ENCODE measurements around the gene RPL18A. TPM values are rescaled to one million over a fixed set of nuclear protein-coding genes. Genes with fewer than 3 reads are reported as not detected.

RPL18A gene
- total RNA-seq (2021; ENCODE audit: unreplicated experiment) (1,352 TPM), Bru-seq, nascent RNA (percentile 98 among the genes with signal in this experiment), BruChase-seq, experiment 1, labeled RNA remaining after a 2-hour chase (percentile 93 among the genes with signal in this experiment), BruChase-seq, experiment 2, labeled RNA remaining after a 6-hour chase (percentile 97 among the genes with signal in this experiment)
- polyA plus RNA-seq (2012; ENCODE audit: insufficient read length), result 2,329 TPM
- long read RNA-seq, transcript RPL18A-201 (5 exons, 665 nt), result major isoform, 425 of 486 reads
- long read RNA-seq, transcript RPL18A-203 (4 exons, 1,084 nt), result minor isoform, 32 of 486 reads
- long read RNA-seq, partial matches to known transcripts, result 24 of 486 reads
- long read RNA-seq, other reads (novel, unspliced or antisense), result 5 of 486 reads

- POLR2A ChIA-PET, result interaction anchor here (0.6 kb wide), 3 partner anchors 29 to 323 kb away, joined by 4 to 6 read pairs (median 5); no protein-coding TSS in a partner anchor
- no TSS peak for BruUV-seq (replicated peaks)
- no peaks in the 10 kb centered on the region for H3K9me3 ChIP-seq (ENCODE audit: control insufficient read depth, insufficient read depth, low read depth, low read length)
- DNase-seq (ENCODE audit: low read depth, low spot score), result peak; percentile 97
- H3K4me3 ChIP-seq (ENCODE audit: low read depth in 2 of 2, low read length in 2 of 2), result peak within 1 kb of the TSS; percentile 96 to 99
- peak; percentile 93 for ATAC-seq
- in situ Hi-C loops (cut with HindIII; ENCODE audit: low pct_unique_long_range_greater_than_20kb, low sequenced_read_pairs) (no loop called here), intact Hi-C loops (cut with micrococcal nuclease; ENCODE audit: unreplicated experiment) (loop anchor here (10.0 kb wide), 1 partner anchor 75 kb away; no protein-coding TSS in a partner anchor)
- H3K4me1 ChIP-seq (ENCODE audit: control insufficient read depth, insufficient read depth, low read length), result peaks cover 25% of the 10 kb centered on the region
- CTCF ChIA-PET, result interaction anchor here (0.6 to 1.2 kb wide), 8 partner anchors 12 to 389 kb away, joined by 3 to 13 read pairs (median 4); partner anchors contain the start of genes CCDC124 and SLC27A1
- H3K27me3 ChIP-seq (ENCODE audit: control insufficient read depth, insufficient read depth, low read length), result no peaks in the 10 kb centered on the region
- H3K27ac ChIP-seq (ENCODE audit: low read length), result peak within 1 kb of the TSS; percentile 98
- H3K36me3 ChIP-seq (ENCODE audit: control insufficient read depth, insufficient read depth, low read length), result peaks cover 17% of the 10 kb centered on the region
- TF ChIP-seq TCF7L2 (IDR thresholded peaks at IDR 0.05; ENCODE audit: low read depth, low read length) (no peak), CTCF (IDR thresholded peaks at IDR 0.05) (peak; percentile 94), REST (IDR thresholded peaks at IDR 0.05; ENCODE audit: insufficient read depth in 1 of 2, low read depth in 2 of 2, low read length in 1 of 2) (0 out of 4 replicates have a peak, but pooled peaks of 1 of the 2 experiments have one; percentile 33), POLR2AphosphoS5 (IDR thresholded peaks at IDR 0.05; ENCODE audit: low read depth, low read length) (peak; percentile 94), SIN3A (IDR thresholded peaks at IDR 0.05; ENCODE audit: borderline replicate concordance, insufficient read depth, low read depth, low read length) (no peak)
Observed at GRCh38 chr19:17859533-17860330, at the start of gene RPL18A. Gene RPL18A, plus strand, starts transcription at chr19:17859910. Its CDS starts 47 bp downstream, at chr19:17859957.

- no peaks in the 10 kb centered on the region for H3K4me1 ChIP-seq (ENCODE audit: control insufficient read depth, insufficient read depth, low read length)
- CTCF ChIA-PET, result no interaction called here
- H3K27me3 ChIP-seq (ENCODE audit: control insufficient read depth, insufficient read depth, low read length), result no peaks in the 10 kb centered on the region
- POLR2A ChIA-PET, result no interaction called here
- TF ChIP-seq SIN3A (IDR thresholded peaks at IDR 0.05; ENCODE audit: borderline replicate concordance, insufficient read depth, low read depth, low read length), result no peak
- no peak for TF ChIP-seq POLR2AphosphoS5 (IDR thresholded peaks at IDR 0.05; ENCODE audit: low read depth, low read length)
- no peak for TF ChIP-seq TCF7L2 (IDR thresholded peaks at IDR 0.05; ENCODE audit: low read depth, low read length)
- no peak for TF ChIP-seq REST (IDR thresholded peaks at IDR 0.05; ENCODE audit: insufficient read depth in 1 of 2, low read depth in 2 of 2, low read length in 1 of 2)
- no peak for TF ChIP-seq CTCF (IDR thresholded peaks at IDR 0.05)
- no peaks in the 10 kb centered on the region for H3K36me3 ChIP-seq (ENCODE audit: control insufficient read depth, insufficient read depth, low read length)
- no peak overlapping the region for H3K4me3 ChIP-seq (ENCODE audit: low read depth in 2 of 2, low read length in 2 of 2)
- no peaks in the 10 kb centered on the region for H3K9me3 ChIP-seq (ENCODE audit: control insufficient read depth, insufficient read depth, low read depth, low read length)
- no peak overlapping the region for H3K27ac ChIP-seq (ENCODE audit: low read length)
- DNase-seq (ENCODE audit: low read depth, low spot score), result no peak
- no TSS peak for BruUV-seq (replicated peaks)
- intact Hi-C loops (cut with micrococcal nuclease; ENCODE audit: unreplicated experiment), result no loop called here
- in situ Hi-C loops (cut with HindIII; ENCODE audit: low pct_unique_long_range_greater_than_20kb, low sequenced_read_pairs), result no loop called here
- no peak for ATAC-seq
Observed at GRCh38 chr19:17811103-17811502, 48.6 kb upstream of the RPL18A start.

All from Panc1 (cell line).